D721Med (cell line): ENCODE results near the gene FAM110A.
"Not testable (repeated sequence)": the region's sequence is repeated elsewhere in the genome, so short reads cannot be mapped to it uniquely, and the experiment has no call there.

Experiments
- DNase-seq: peaks from one replicate; pipeline ENCODE4 v3.0.0; 2011; ENCODE audit warnings: low spot score; ENCODE audit not compliant: insufficient read length
- FAIRE-seq: peaks from 2 replicates; lab custom pipeline; 2011; peaks lifted over from hg19 to GRCh38; lab: Jason Lieb, UNC
- TF ChIP-seq, protein P1 (sequence below): IDR thresholded peaks from 2 replicates; pipeline ENCODE4 v1.5.1; 2012; ENCODE audit warnings: mild to moderate bottlenecking, control low read depth; ENCODE audit not compliant: insufficient read depth; ENCODE audit errors: missing control alignments

Gene FAM110A

DNA sequence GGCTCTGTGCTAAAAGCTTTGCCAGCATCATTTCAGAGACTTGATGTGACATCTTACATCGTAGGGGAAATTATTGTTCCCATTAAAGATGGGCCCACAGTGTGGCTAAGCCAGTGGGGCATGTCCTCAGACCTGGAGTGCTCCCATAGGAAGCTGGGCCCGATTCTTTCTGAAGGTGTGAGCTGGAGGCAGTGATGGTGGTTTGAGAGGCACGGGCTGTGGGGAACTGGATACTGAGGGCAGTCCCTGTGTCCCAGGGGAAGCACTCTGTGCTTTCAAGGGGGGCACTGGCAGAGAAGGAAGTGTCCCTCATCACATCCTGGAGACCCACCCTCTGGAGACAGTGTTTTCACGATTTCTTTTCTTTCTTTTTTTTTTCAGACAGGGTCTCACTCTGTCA is 8.6 kb upstream of the FAM110A start:
- no peak for DNase-seq
- TF ChIP-seq, protein P1, sequence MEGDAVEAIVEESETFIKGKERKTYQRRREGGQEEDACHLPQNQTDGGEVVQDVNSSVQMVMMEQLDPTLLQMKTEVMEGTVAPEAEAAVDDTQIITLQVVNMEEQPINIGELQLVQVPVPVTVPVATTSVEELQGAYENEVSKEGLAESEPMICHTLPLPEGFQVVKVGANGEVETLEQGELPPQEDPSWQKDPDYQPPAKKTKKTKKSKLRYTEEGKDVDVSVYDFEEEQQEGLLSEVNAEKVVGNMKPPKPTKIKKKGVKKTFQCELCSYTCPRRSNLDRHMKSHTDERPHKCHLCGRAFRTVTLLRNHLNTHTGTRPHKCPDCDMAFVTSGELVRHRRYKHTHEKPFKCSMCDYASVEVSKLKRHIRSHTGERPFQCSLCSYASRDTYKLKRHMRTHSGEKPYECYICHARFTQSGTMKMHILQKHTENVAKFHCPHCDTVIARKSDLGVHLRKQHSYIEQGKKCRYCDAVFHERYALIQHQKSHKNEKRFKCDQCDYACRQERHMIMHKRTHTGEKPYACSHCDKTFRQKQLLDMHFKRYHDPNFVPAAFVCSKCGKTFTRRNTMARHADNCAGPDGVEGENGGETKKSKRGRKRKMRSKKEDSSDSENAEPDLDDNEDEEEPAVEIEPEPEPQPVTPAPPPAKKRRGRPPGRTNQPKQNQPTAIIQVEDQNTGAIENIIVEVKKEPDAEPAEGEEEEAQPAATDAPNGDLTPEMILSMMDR = no peak
- no peak for FAIRE-seq

DNA sequence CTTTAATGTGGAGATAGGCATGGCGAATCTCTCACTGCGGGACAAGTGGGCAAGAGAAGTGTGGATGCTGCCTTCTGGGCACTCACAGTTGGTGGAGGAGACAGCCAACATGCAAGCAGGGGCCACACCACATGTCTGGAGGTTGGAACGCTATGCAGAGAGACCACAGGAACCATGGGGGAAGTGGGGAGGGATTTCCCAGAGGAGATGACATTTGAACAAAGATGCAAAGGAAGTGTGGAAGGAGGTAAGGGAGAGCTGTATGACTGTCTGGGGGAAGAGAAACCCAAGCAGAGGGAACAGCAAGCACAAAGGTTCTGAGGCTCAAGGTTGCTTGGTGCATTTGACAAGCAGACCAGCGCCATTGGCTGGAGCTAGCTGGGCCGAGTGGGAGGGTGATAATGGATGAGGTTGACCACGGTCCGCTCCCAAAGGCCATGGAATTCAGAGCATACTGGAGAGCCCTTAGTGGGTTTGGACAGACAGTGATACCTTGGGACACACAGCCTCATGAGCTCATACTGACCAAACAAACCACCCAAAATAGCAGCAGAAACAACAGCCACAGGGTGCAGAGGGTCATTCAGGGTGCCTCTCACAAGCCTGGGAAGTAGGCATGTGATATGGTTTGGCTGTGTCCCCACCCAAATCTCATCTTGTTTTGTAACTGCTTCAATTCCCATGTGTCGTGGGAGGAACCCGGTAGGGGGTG is 7.6 kb upstream of the FAM110A start:
- FAIRE-seq (no peak), DNase-seq (no peak)
- TF ChIP-seq, protein P1 = no peak

DNA sequence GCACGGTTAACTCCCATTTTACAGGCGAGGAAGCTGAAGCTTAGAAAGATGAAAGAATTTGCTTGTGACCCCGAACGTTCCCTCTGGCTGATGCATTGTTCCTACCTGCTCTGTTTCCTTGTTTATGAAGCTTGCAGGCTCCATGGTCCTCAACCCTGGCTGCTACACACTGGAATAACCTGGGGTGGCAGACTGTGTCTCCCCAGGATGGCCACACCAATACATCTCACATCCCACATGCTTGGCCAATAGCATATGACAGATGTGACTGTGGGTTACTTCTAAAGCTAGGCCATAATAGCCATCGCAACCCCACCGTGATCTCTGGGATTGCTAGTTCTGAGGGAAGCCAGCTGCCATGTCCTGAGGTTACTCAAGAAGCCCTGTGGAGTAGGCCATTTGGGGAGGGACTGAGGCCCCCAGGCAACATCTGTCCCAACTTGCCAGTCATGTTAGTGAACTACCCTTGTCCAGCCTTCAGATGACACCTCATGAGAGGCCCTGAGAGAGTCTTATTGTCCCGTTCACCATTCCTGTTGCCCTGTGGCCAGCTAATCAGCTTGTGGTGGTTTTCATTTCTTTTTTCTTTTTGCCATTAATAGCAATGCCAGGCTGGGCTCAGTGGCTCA is 6.7 kb upstream of the FAM110A start:
- TF ChIP-seq, protein P1 = no peak
- no peak for FAIRE-seq
- DNase-seq = no peak

DNA sequence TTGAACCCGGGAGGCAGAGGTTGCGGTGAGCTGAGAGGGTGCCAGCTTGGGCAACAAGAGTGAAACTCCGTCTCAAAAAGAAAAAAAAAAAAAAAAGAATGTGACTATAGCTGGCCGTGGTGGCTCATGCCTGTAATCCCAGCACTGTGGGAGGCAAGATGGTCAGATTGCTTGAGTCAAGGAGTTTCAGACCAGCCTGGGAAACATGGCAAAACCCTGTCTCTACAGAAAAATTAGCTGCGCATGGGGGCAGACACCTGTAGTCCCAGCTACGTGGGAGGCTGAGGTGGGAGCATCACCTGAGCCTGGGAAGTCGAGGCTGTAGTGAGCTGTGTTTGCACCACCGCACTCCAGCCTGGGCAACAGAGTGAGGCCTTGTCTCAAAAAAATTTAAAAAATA is 5.5 kb upstream of the FAM110A start:
- DNase-seq, FAIRE-seq: not testable (repeated sequence)

DNA sequence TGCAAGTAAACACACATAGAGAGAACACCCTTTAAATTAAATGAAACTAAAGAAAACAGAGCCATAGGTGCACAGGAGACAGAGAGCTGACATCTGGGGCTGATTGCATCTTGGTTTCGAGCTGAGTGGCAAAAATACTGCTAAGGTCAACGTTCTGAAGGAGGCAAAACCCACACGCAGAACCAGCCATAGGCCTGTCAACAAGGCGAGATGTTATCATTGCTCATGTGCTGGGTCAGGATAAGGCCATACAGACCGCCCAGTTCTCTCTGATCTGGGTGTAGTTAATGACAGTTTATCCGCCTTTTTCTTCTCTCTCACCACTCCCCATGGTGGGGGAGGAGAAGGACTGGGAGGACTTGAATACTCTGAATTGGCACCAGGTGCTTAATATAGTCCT is 4.5 kb upstream of the FAM110A start:
- FAIRE-seq = no peak
- DNase-seq = no peak
- TF ChIP-seq, protein P1 = no peak

DNA sequence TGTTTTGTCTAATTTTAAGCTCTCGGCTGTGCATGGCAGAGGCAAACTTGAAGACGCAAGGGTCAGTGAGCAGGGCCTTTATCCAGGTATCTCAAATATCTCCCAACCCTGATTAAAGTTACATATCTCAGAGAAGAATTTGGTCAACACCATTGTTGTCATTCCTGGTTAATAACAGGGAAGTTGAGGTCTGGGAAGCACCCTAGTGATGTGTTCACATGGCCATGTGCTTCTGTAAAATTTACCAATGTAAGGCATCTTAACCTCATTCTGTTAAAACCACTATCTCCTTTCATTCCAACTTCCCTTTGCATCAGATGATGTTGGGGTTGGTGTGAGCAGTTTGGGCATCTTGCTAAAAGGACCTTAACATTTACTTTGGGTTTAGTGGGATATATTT is 4.0 kb upstream of the FAM110A start:
- DNase-seq (no peak), FAIRE-seq (no peak)
- TF ChIP-seq, protein P1 = no peak

DNA sequence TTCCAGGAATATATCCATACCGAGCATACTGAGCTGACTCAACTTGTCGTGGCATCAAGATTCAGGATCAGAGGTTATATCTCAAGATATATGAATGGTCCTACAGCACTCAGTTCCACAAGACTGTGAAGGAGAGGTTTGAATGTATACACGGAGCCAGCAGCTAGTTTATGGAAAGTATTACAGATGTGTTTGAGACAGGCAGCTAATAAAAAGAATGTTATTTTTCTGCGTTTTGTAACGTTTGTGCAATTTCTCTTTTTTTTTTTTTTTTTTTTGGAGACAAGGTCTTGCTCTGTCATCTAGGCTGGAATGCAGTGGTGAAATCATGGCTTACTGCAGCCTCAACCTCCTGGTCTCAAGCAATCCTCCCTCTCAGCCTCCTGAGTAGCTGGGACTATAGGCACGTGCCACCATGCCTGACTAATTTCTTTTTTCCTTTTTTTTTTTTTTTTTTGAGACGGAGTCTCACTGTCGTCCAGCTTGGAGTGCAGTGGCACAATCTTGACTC is 3.4 kb upstream of the FAM110A start:
- TF ChIP-seq, protein P1 = no peak
- DNase-seq (no peak), FAIRE-seq (no peak)
